Astrocyte (in vitro differentiated cells and primary cell): ENCODE measurements around the gene COBL. TPM values are rescaled to one million over a fixed set of nuclear protein-coding genes. Genes with fewer than 3 reads are reported as not detected.

Source experiments
- DNase-seq: peaks from one replicate; pipeline ENCODE4 v3.0.0-alpha.2; 2010; ENCODE audit warnings: low read depth
- FAIRE-seq: peaks from 2 replicates; lab custom pipeline; 2011; peaks lifted over from hg19 to GRCh38; lab: Jason Lieb, UNC
- H2AFZ ChIP-seq: 2 replicates; pipeline ENCODE4 v1.6.0; 2012; ENCODE audit warnings: low read depth, low read length, inconsistent platforms
- H3K27ac ChIP-seq: 2 replicates; pipeline ENCODE4 v1.5.1; 2011; ENCODE audit warnings: low read depth, low read length, inconsistent platforms
- H3K27me3 ChIP-seq: 2 replicates; pipeline ENCODE4 v1.6.0; 2011; ENCODE audit warnings: low read length, inconsistent platforms; ENCODE audit not compliant: insufficient read depth
- H3K36me3 ChIP-seq: 2 replicates; pipeline ENCODE4 v1.5.1; 2011; ENCODE audit warnings: low read length, inconsistent platforms; ENCODE audit not compliant: insufficient read depth
- H3K4me1 ChIP-seq: 2 replicates; pipeline ENCODE4 v1.5.1; 2011; ENCODE audit warnings: low read length, inconsistent platforms; ENCODE audit not compliant: insufficient read depth
- H3K4me2 ChIP-seq: 2 replicates; pipeline ENCODE4 v1.6.0; 2012; ENCODE audit warnings: low read length, inconsistent platforms
- H3K4me3 ChIP-seq: 2 replicates; pipeline ENCODE4 v1.5.1; 2011; ENCODE audit warnings: low read depth, mild to moderate bottlenecking, low read length, inconsistent platforms; ENCODE audit not compliant: insufficient read depth
- H3K79me2 ChIP-seq: 2 replicates; pipeline ENCODE4 v1.6.0; 2012; ENCODE audit warnings: mild to moderate bottlenecking, low read length, inconsistent platforms; ENCODE audit not compliant: insufficient read depth
- H3K9ac ChIP-seq: 2 replicates; pipeline ENCODE4 v1.6.0; 2012; ENCODE audit warnings: mild to moderate bottlenecking, low read length, inconsistent platforms
- H3K9me3 ChIP-seq: 2 replicates; pipeline ENCODE4 v1.5.1; 2012; ENCODE audit warnings: low read depth, mild to moderate bottlenecking, low read length, inconsistent platforms; ENCODE audit not compliant: insufficient read depth
- H4K20me1 ChIP-seq: 2 replicates; pipeline ENCODE4 v1.6.0; 2012; ENCODE audit warnings: low read length, inconsistent platforms; ENCODE audit not compliant: insufficient read depth
- H3K27ac Mint-ChIP-seq: one replicate; pipeline ENCODE4 v1.8.0; 2021; ENCODE audit warnings: mild to moderate bottlenecking, mixed read lengths; ENCODE audit not compliant: unreplicated experiment
- H3K27me3 Mint-ChIP-seq: one replicate; pipeline ENCODE4 v1.8.0; 2021; ENCODE audit warnings: low read depth, mixed read lengths; ENCODE audit not compliant: unreplicated experiment
- H3K36me3 Mint-ChIP-seq: one replicate; pipeline ENCODE4 v1.8.0; 2021; ENCODE audit warnings: low read depth, mixed read lengths; ENCODE audit not compliant: unreplicated experiment
- H3K4me1 Mint-ChIP-seq: one replicate; pipeline ENCODE4 v1.8.0; 2021; ENCODE audit warnings: low read depth, mixed read lengths; ENCODE audit not compliant: unreplicated experiment
- H3K4me3 Mint-ChIP-seq: one replicate; pipeline ENCODE4 v1.8.0; 2021; ENCODE audit warnings: mild to moderate bottlenecking, moderate library complexity, mixed read lengths; ENCODE audit not compliant: unreplicated experiment
- H3K9me3 Mint-ChIP-seq: one replicate; pipeline ENCODE4 v1.8.0; 2021; ENCODE audit warnings: mild to moderate bottlenecking, mixed read lengths; ENCODE audit not compliant: unreplicated experiment
- EZH2 ChIP-seq: IDR thresholded peaks from 2 replicates; pipeline ENCODE4 v1.6.1; 2012; ENCODE audit warnings: mild to moderate bottlenecking, low read length, inconsistent platforms; ENCODE audit not compliant: insufficient read depth
- total RNA-seq: library from RNA; stranded (reverse); gene quantifications from 2 replicates; pipeline ENCODE4 v1.2.1, GENCODE V29; 2021
- TF ChIP-seq, protein P1 (sequence below): IDR thresholded peaks from 2 replicates; pipeline ENCODE4 v1.5.1; 2011; ENCODE audit warnings: low read depth, mild to moderate bottlenecking, inconsistent platforms, low read length, moderate library complexity; ENCODE audit not compliant: insufficient read depth

Gene COBL
- total RNA-seq, 1 donor from 2014 or later: 6.4 TPM

DNA sequence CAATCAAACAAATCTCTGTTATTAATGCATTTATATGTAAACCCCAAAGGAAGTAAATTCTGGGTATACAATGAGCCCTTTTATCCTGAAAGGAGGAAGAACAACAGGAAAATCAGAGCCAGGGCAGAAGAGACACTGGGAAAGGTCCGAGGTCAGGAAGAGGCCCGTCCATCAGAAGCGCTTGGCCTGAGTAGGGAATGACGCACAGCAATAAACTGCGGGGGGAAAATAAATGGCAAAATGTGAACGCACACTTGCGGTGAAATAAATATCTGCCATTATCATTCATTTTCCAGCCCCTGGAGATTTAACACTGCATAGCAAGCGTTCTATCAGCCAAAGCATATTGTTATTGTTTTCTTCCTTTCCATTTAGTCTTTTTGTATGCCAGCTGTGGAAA, 243.4 kb downstream of the COBL start:
- DNase-seq (no peak), FAIRE-seq (no peak)
- H3K27ac Mint-ChIP-seq: no peak overlapping the region
- Histone ChIP-seq H3K79me2 (no peaks in the 10 kb centered on the region), H3K4me3 (no peak overlapping the region), H3K4me1 (peaks cover 4% of the 10 kb centered on the region), H3K36me3 (no peaks in the 10 kb centered on the region), H4K20me1 (no peaks in the 10 kb centered on the region), H2AFZ (no peak overlapping the region), H3K27ac (no peak overlapping the region), H3K9me3 (no peaks in the 10 kb centered on the region), H3K9ac (no peak overlapping the region), H3K4me2 (no peak overlapping the region), H3K27me3 (no peaks in the 10 kb centered on the region)
- H3K27me3 Mint-ChIP-seq: peaks cover 3% of the 10 kb centered on the region
- H3K36me3 Mint-ChIP-seq: no peaks in the 10 kb centered on the region
- TF ChIP-seq EZH2: no peak
- TF ChIP-seq, protein P1, sequence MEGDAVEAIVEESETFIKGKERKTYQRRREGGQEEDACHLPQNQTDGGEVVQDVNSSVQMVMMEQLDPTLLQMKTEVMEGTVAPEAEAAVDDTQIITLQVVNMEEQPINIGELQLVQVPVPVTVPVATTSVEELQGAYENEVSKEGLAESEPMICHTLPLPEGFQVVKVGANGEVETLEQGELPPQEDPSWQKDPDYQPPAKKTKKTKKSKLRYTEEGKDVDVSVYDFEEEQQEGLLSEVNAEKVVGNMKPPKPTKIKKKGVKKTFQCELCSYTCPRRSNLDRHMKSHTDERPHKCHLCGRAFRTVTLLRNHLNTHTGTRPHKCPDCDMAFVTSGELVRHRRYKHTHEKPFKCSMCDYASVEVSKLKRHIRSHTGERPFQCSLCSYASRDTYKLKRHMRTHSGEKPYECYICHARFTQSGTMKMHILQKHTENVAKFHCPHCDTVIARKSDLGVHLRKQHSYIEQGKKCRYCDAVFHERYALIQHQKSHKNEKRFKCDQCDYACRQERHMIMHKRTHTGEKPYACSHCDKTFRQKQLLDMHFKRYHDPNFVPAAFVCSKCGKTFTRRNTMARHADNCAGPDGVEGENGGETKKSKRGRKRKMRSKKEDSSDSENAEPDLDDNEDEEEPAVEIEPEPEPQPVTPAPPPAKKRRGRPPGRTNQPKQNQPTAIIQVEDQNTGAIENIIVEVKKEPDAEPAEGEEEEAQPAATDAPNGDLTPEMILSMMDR: no peak
- H3K9me3 Mint-ChIP-seq: peaks cover 2% of the 10 kb centered on the region
- no peak overlapping the region for H3K4me3 Mint-ChIP-seq
- peaks cover 11% of the 10 kb centered on the region for H3K4me1 Mint-ChIP-seq

DNA sequence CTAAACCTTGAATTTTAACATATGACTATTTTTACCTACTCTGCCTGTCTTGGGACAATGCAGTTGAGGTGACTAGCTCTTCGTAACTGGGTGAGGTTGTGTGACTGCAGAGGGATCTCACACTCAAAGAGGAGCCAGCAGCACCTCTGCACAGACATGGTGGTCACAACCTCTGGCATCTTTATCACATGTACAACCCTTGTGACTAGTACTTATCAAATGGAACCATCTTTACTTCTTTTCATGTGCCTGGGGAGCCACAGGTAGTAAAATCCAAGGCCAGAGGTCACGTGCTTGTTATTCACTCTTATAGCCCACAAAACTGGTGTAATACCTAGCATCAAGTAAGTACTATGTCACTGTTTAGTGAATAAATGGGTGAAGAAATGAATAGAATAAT, 244.3 kb downstream of the COBL start:
- H3K27ac ChIP-seq: no peak overlapping the region
- no peaks in the 10 kb centered on the region for H3K27me3 ChIP-seq
- Mint-ChIP-seq H3K4me1 (peaks cover 7% of the 10 kb centered on the region), H3K27ac (no peak overlapping the region), H3K27me3 (peaks cover 1% of the 10 kb centered on the region), H3K4me3 (no peak overlapping the region), H3K9me3 (no peaks in the 10 kb centered on the region), H3K36me3 (no peaks in the 10 kb centered on the region)
- no peak overlapping the region for H3K9ac ChIP-seq
- H2AFZ ChIP-seq: no peak overlapping the region
- H3K36me3 ChIP-seq: no peaks in the 10 kb centered on the region
- no peaks in the 10 kb centered on the region for H3K9me3 ChIP-seq
- no peak for DNase-seq
- H3K4me1 ChIP-seq: peaks cover 4% of the 10 kb centered on the region
- H4K20me1 ChIP-seq: no peaks in the 10 kb centered on the region
- no peak overlapping the region for H3K4me2 ChIP-seq
- no peak overlapping the region for H3K4me3 ChIP-seq
- TF ChIP-seq EZH2: no peak
- TF ChIP-seq, protein P1: no peak
- H3K79me2 ChIP-seq: no peaks in the 10 kb centered on the region
- no peak for FAIRE-seq

DNA sequence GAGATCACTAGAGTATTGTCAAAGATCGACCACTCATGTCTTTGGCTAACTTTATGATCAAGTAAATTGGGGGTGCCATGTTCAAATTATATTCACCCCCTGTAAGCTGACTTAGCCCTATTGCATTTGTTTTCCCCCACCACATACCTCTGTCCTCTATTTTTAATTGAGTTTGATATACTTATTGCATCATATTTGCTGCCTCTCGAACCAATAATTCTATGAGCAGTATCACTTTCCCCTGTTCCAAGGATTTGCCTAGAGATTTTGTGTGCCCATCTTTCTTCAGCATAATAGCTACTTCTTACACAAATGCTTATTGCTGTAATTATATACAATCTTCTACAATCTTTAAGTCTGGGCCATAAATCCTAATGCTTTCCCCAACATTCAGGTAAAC, 245.2 kb downstream of the COBL start:
- TF ChIP-seq, protein P1: no peak
- no peak for TF ChIP-seq EZH2
- no peak overlapping the region for H3K4me3 Mint-ChIP-seq
- FAIRE-seq: no peak
- Histone ChIP-seq H3K4me3 (no peak overlapping the region), H3K36me3 (no peaks in the 10 kb centered on the region), H3K9ac (no peak overlapping the region), H3K79me2 (no peaks in the 10 kb centered on the region), H3K27ac (no peak overlapping the region), H3K4me2 (no peak overlapping the region), H3K4me1 (peaks cover 4% of the 10 kb centered on the region), H3K9me3 (no peaks in the 10 kb centered on the region), H3K27me3 (no peaks in the 10 kb centered on the region), H2AFZ (no peak overlapping the region), H4K20me1 (no peaks in the 10 kb centered on the region)
- DNase-seq: no peak
- no peaks in the 10 kb centered on the region for H3K27me3 Mint-ChIP-seq
- H3K27ac Mint-ChIP-seq: no peak overlapping the region
- peaks cover 7% of the 10 kb centered on the region for H3K4me1 Mint-ChIP-seq
- H3K36me3 Mint-ChIP-seq: no peaks in the 10 kb centered on the region
- no peaks in the 10 kb centered on the region for H3K9me3 Mint-ChIP-seq
